Activated T-cell treated with anti-CD3 and anti-CD28 coated beads, Interleukin-2, amount 50 U/mL, for 4 hours (primary cell): ENCODE measurements around the gene MAF. TPM values are rescaled to one million over a fixed set of nuclear protein-coding genes. Genes with fewer than 3 reads are reported as not detected.

Source experiments
- ATAC-seq, 2 donors: fragments of 200-7000 bp; cut with Tn5 transposase; one replicate each; pipeline ENCODE4 v1.10.0; 2021
- DNase-seq: peaks from one replicate; pipeline ENCODE4 v3.0.0-alpha.2; 2020
- H3K27me3 Mint-ChIP-seq: one replicate; pipeline ENCODE4 v1.8.0; 2021; ENCODE audit warnings: low read depth, mixed read lengths
- H3K36me3 Mint-ChIP-seq: one replicate; pipeline ENCODE4 v1.8.0; 2022; ENCODE audit warnings: mixed read lengths; ENCODE audit not compliant: insufficient read depth
- H3K4me1 Mint-ChIP-seq: one replicate; pipeline ENCODE4 v1.8.0; 2021; ENCODE audit warnings: low read depth, mixed read lengths
- H3K4me3 Mint-ChIP-seq: one replicate; pipeline ENCODE4 v1.8.0; 2021; ENCODE audit warnings: mild to moderate bottlenecking, moderate library complexity, mixed read lengths
- H3K9me3 Mint-ChIP-seq: one replicate; pipeline ENCODE4 v1.8.0; 2021; ENCODE audit warnings: mixed read lengths
- total RNA-seq, 3 donors: library from RNA; stranded (reverse); gene quantifications; one replicate each; pipeline ENCODE4 v1.2.1, GENCODE V29; 2021

Gene MAF
- total RNA-seq, 3 donors from 2014 or later = 71.5 to 148 (median 141) TPM

GRCh38 chr16:79592186-79592585 lies 8.4 kb downstream of the MAF start:
- ATAC-seq (no peak), DNase-seq (no peak)
- peaks cover 26% of the 10 kb centered on the region for H3K36me3 Mint-ChIP-seq
- peaks cover 22% of the 10 kb centered on the region for H3K27me3 Mint-ChIP-seq
- peak overlapping the region; percentile 46 for H3K4me3 Mint-ChIP-seq
- no peaks in the 10 kb centered on the region for H3K9me3 Mint-ChIP-seq
- peaks cover 34% of the 10 kb centered on the region for H3K4me1 Mint-ChIP-seq

GRCh38 chr16:79589601-79590102 lies 10.9 kb downstream of the MAF start:
- DNase-seq (no peak), ATAC-seq (peak; percentile 44 to 49)
- H3K4me1 Mint-ChIP-seq = peaks cover 16% of the 10 kb centered on the region
- H3K4me3 Mint-ChIP-seq = peak overlapping the region; percentile 69
- H3K27me3 Mint-ChIP-seq = peaks cover 27% of the 10 kb centered on the region
- H3K36me3 Mint-ChIP-seq = peaks cover 8% of the 10 kb centered on the region
- H3K9me3 Mint-ChIP-seq = no peaks in the 10 kb centered on the region

GRCh38 chr16:79587897-79588296 lies 12.6 kb downstream of the MAF start:
- H3K27me3 Mint-ChIP-seq = peaks cover 27% of the 10 kb centered on the region
- H3K4me3 Mint-ChIP-seq = no peak overlapping the region
- H3K9me3 Mint-ChIP-seq = no peaks in the 10 kb centered on the region

GRCh38 chr16:79587296-79587695 lies 13.2 kb downstream of the MAF start:
- no peaks in the 10 kb centered on the region for H3K9me3 Mint-ChIP-seq
- H3K27me3 Mint-ChIP-seq = peaks cover 25% of the 10 kb centered on the region

More at GRCh38 chr16:79587897-79588296, 12.6 kb downstream of the MAF start:
- no peak for DNase-seq
- H3K36me3 Mint-ChIP-seq = peaks cover 4% of the 10 kb centered on the region
- no peak for ATAC-seq
- peaks cover 9% of the 10 kb centered on the region for H3K4me1 Mint-ChIP-seq

GRCh38 chr16:79582789-79583188 lies 17.7 kb downstream of the MAF start:
- ATAC-seq (no peak), DNase-seq (no peak)
- H3K27me3 Mint-ChIP-seq = peaks cover 21% of the 10 kb centered on the region
- no peak overlapping the region for H3K4me3 Mint-ChIP-seq
- no peaks in the 10 kb centered on the region for H3K9me3 Mint-ChIP-seq
- H3K36me3 Mint-ChIP-seq = no peaks in the 10 kb centered on the region
- H3K4me1 Mint-ChIP-seq = no peaks in the 10 kb centered on the region

More at GRCh38 chr16:79587296-79587695, 13.2 kb downstream of the MAF start:
- H3K4me1 Mint-ChIP-seq = peaks cover 7% of the 10 kb centered on the region
- ATAC-seq = no peak
- no peaks in the 10 kb centered on the region for H3K36me3 Mint-ChIP-seq
- H3K4me3 Mint-ChIP-seq = no peak overlapping the region
- DNase-seq = no peak

- Mint-ChIP-seq H3K27me3 (peaks cover 15% of the 10 kb centered on the region), H3K9me3 (no peaks in the 10 kb centered on the region)
- no peak for ATAC-seq
Observed at GRCh38 chr16:79580453-79581191, 19.9 kb downstream of the MAF start.

GRCh38 chr16:79576602-79577001 lies 23.9 kb downstream of the MAF start:
- no peaks in the 10 kb centered on the region for H3K9me3 Mint-ChIP-seq
- H3K4me1 Mint-ChIP-seq = no peaks in the 10 kb centered on the region
- no peak for DNase-seq
- H3K4me3 Mint-ChIP-seq = no peak overlapping the region
- peaks cover 19% of the 10 kb centered on the region for H3K27me3 Mint-ChIP-seq
- H3K36me3 Mint-ChIP-seq = no peaks in the 10 kb centered on the region
- ATAC-seq = no peak

More at GRCh38 chr16:79580453-79581191, 19.9 kb downstream of the MAF start:
- Mint-ChIP-seq H3K4me3 (no peak overlapping the region), H3K36me3 (no peaks in the 10 kb centered on the region), H3K4me1 (no peaks in the 10 kb centered on the region)
- DNase-seq = no peak

- Mint-ChIP-seq H3K4me3 (no peak overlapping the region), H3K4me1 (no peaks in the 10 kb centered on the region), H3K9me3 (no peaks in the 10 kb centered on the region)
Observed at GRCh38 chr16:79573884-79574283, 26.7 kb downstream of the MAF start.

GRCh38 chr16:79573071-79573470 lies 27.5 kb downstream of the MAF start:
- Mint-ChIP-seq H3K9me3 (no peaks in the 10 kb centered on the region), H3K4me1 (no peaks in the 10 kb centered on the region), H3K4me3 (no peak overlapping the region), H3K27me3 (peaks cover 13% of the 10 kb centered on the region), H3K36me3 (no peaks in the 10 kb centered on the region)
- DNase-seq (no peak), ATAC-seq (no peak)

More at GRCh38 chr16:79573884-79574283, 26.7 kb downstream of the MAF start:
- Mint-ChIP-seq H3K27me3 (peaks cover 13% of the 10 kb centered on the region), H3K36me3 (no peaks in the 10 kb centered on the region)
- ATAC-seq (no peak), DNase-seq (no peak)

GRCh38 chr16:79571903-79572535 lies 28.5 kb downstream of the MAF start:
- no peak for ATAC-seq
- no peaks in the 10 kb centered on the region for H3K9me3 Mint-ChIP-seq

GRCh38 chr16:79571065-79571902 lies 29.3 kb downstream of the MAF start:
- H3K4me3 Mint-ChIP-seq = no peak overlapping the region
- H3K27me3 Mint-ChIP-seq = peaks cover 13% of the 10 kb centered on the region
- no peaks in the 10 kb centered on the region for H3K9me3 Mint-ChIP-seq
- ATAC-seq (no peak), DNase-seq (no peak)
- no peaks in the 10 kb centered on the region for H3K36me3 Mint-ChIP-seq
- H3K4me1 Mint-ChIP-seq = no peaks in the 10 kb centered on the region

More at GRCh38 chr16:79571903-79572535, 28.5 kb downstream of the MAF start:
- no peaks in the 10 kb centered on the region for H3K4me1 Mint-ChIP-seq
- no peak for DNase-seq
- no peaks in the 10 kb centered on the region for H3K36me3 Mint-ChIP-seq
- no peak overlapping the region for H3K4me3 Mint-ChIP-seq
- peaks cover 13% of the 10 kb centered on the region for H3K27me3 Mint-ChIP-seq

- no peak for DNase-seq
- no peaks in the 10 kb centered on the region for H3K9me3 Mint-ChIP-seq
- H3K4me3 Mint-ChIP-seq = no peak overlapping the region
- H3K36me3 Mint-ChIP-seq = no peaks in the 10 kb centered on the region
- H3K27me3 Mint-ChIP-seq = peaks cover 3% of the 10 kb centered on the region
- no peak for ATAC-seq
- no peaks in the 10 kb centered on the region for H3K4me1 Mint-ChIP-seq
Observed at GRCh38 chr16:79564671-79565107, 35.8 kb downstream of the MAF start.

- H3K27me3 Mint-ChIP-seq = peaks cover 3% of the 10 kb centered on the region
Observed at GRCh38 chr16:79563921-79564320, 36.6 kb downstream of the MAF start.

GRCh38 chr16:79562166-79562823 lies 38.2 kb downstream of the MAF start:
- Mint-ChIP-seq H3K4me1 (no peaks in the 10 kb centered on the region), H3K36me3 (no peaks in the 10 kb centered on the region), H3K27me3 (peaks cover 5% of the 10 kb centered on the region), H3K4me3 (no peak overlapping the region), H3K9me3 (no peaks in the 10 kb centered on the region)
- ATAC-seq (no peak), DNase-seq (no peak)

More at GRCh38 chr16:79563921-79564320, 36.6 kb downstream of the MAF start:
- ATAC-seq (no peak), DNase-seq (no peak)
- no peak overlapping the region for H3K4me3 Mint-ChIP-seq
- no peaks in the 10 kb centered on the region for H3K9me3 Mint-ChIP-seq
- no peaks in the 10 kb centered on the region for H3K4me1 Mint-ChIP-seq
- H3K36me3 Mint-ChIP-seq = no peaks in the 10 kb centered on the region
